ENCODE measurements around the gene NREP. TPM values are rescaled to one million over a fixed set of nuclear protein-coding genes. Genes with fewer than 3 reads are reported as not detected.

Gene NREP
- total RNA-seq, 1 experiment from 2014 or later, result 6.0 TPM

DNA sequence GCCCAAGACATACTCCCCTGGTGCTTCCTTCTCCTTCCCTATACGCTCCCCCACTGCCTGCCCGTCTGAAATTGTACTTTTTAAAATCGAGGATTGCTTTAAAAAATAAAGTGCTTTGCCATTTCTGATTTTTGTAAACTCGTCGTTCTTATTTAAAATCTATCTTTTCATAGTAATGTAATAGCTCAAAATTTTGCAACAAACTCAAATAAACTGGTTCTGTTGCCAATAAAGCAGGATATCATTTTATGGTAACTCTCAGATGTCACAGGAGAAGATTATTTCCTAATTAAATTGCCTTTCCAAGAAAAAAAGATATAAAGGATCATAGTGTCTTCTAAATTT, 1.3 kb upstream of the NREP start (continued):
- TF ChIP-seq FOSL1 (IDR thresholded peaks at IDR 0.05; ENCODE audit: low read depth), result no peak
- no peak for TF ChIP-seq EZH2phosphoT487 (IDR thresholded peaks at IDR 0.05; ENCODE audit: borderline replicate concordance)
- TF ChIP-seq, protein P1, sequence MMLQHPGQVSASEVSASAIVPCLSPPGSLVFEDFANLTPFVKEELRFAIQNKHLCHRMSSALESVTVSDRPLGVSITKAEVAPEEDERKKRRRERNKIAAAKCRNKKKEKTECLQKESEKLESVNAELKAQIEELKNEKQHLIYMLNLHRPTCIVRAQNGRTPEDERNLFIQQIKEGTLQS (IDR thresholded peaks at IDR 0.05), result no peak
- TF ChIP-seq, protein P2, sequence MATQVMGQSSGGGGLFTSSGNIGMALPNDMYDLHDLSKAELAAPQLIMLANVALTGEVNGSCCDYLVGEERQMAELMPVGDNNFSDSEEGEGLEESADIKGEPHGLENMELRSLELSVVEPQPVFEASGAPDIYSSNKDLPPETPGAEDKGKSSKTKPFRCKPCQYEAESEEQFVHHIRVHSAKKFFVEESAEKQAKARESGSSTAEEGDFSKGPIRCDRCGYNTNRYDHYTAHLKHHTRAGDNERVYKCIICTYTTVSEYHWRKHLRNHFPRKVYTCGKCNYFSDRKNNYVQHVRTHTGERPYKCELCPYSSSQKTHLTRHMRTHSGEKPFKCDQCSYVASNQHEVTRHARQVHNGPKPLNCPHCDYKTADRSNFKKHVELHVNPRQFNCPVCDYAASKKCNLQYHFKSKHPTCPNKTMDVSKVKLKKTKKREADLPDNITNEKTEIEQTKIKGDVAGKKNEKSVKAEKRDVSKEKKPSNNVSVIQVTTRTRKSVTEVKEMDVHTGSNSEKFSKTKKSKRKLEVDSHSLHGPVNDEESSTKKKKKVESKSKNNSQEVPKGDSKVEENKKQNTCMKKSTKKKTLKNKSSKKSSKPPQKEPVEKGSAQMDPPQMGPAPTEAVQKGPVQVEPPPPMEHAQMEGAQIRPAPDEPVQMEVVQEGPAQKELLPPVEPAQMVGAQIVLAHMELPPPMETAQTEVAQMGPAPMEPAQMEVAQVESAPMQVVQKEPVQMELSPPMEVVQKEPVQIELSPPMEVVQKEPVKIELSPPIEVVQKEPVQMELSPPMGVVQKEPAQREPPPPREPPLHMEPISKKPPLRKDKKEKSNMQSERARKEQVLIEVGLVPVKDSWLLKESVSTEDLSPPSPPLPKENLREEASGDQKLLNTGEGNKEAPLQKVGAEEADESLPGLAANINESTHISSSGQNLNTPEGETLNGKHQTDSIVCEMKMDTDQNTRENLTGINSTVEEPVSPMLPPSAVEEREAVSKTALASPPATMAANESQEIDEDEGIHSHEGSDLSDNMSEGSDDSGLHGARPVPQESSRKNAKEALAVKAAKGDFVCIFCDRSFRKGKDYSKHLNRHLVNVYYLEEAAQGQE (IDR thresholded peaks at IDR 0.05; ENCODE audit: low read depth), result no peak
- no peak for TF ChIP-seq YY1 (IDR thresholded peaks at IDR 0.05; ENCODE audit: extremely low read depth, insufficient replicate concordance, low read depth, low read length)
- TF ChIP-seq EGR1 (IDR thresholded peaks at IDR 0.05; ENCODE audit: low read depth), result no peak
- no peak for TF ChIP-seq POLR2A (IDR thresholded peaks at IDR 0.05; ENCODE audit: borderline replicate concordance, extremely low read depth, insufficient read depth, insufficient read length)
- TF ChIP-seq, protein P3, sequence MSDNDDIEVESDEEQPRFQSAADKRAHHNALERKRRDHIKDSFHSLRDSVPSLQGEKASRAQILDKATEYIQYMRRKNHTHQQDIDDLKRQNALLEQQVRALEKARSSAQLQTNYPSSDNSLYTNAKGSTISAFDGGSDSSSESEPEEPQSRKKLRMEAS (IDR thresholded peaks at IDR 0.05), result no peak
- no peak for TF ChIP-seq EZH2 (IDR thresholded peaks at IDR 0.05)
